Stomach (tissue), 9 donors: Measurements from ENCODE around the gene GPLD1. TPM values are rescaled to one million over a fixed set of nuclear protein-coding genes. Genes with fewer than 3 reads are reported as not detected.
"Not testable (repeated sequence)": the region's sequence is repeated elsewhere in the genome, so short reads cannot be mapped to it uniquely, and the experiment has no call there.

Source experiments
- DNase-seq, 2 donors: peaks; one replicate each; pipeline versions ENCODE4 v3.0.0 to v3.0.0-alpha.2; 2013 to 2019
- H3K27ac ChIP-seq, 5 donors: fragments of 200-600 bp in 4 of 5; sonication (generic) in 4 of 5; one replicate each; pipeline ENCODE4 v1.5.1; 2013 to 2019; ENCODE audit warnings: mild to moderate bottlenecking in 1 of 5, moderate library complexity in 1 of 5
- H3K27me3 ChIP-seq, 3 donors: fragments of 200-600 bp; sonication (generic); one replicate each; pipeline ENCODE4 v1.5.1; 2017 to 2019; ENCODE audit warnings: mixed run types in 1 of 3
- H3K36me3 ChIP-seq, 4 donors: fragments of 200-600 bp; sonication (generic); 1 replicate in 3 of 4; 2 replicates in 1 of 4; pipeline ENCODE4 v1.5.1; 2016 to 2019
- H3K4me1 ChIP-seq, 4 donors: fragments of 200-600 bp; sonication (generic); one replicate each; pipeline ENCODE4 v1.5.1; 2016 to 2019
- H3K4me3 ChIP-seq, 4 donors: fragments of 200-600 bp; sonication (generic) in 3 of 4; one replicate each; pipeline ENCODE4 v1.5.1; 2016 to 2019; ENCODE audit warnings: mild to moderate bottlenecking in 1 of 4
- H3K9me3 ChIP-seq, 4 donors: fragments of 200-600 bp; sonication (generic); one replicate each; pipeline ENCODE4 v1.5.1; 2016 to 2019
- EP300 ChIP-seq: sonication (generic); formaldehyde crosslinking; IDR thresholded peaks from one replicate; pipeline ENCODE4 v1.6.1; 2017; ENCODE audit warnings: antibody characterized with exemption
- POLR2A ChIP-seq, 4 donors: fragments of 450-650 bp; IDR thresholded peaks; one replicate each; pipeline ENCODE4 v1.6.1; 2016; ENCODE audit warnings: antibody characterized with exemption in 4 of 4, control low read depth in 2 of 4, mild to moderate bottlenecking in 1 of 4, moderate library complexity in 1 of 4
- POLR2AphosphoS5 ChIP-seq, 3 donors: sonication (generic); formaldehyde crosslinking; IDR thresholded peaks; one replicate each; pipeline ENCODE4 v1.6.1; 2016; ENCODE audit warnings: antibody characterized with exemption in 3 of 3
- WGBS, 5 donors: extraction: QIAGEN DNeasy Blood & Tissue Kit in 3 of 5; methylation state at CpG; one replicate each; pipeline versions ENCODE4 v1.1.5 to v1.1.7; 2013 to 2018; 5-methylcytosine and 5-hydroxymethylcytosine counted together
- intact Hi-C: fragments of 100-400 bp; cut with DNase I; formaldehyde crosslinking; loops from one replicate; pipeline ENCODE4 v1.15.1; 2023; ENCODE audit warnings: low total_unique reads
- polyA plus RNA-seq, 3 donors: library from polyadenylated mRNA; stranded (reverse); fragments of 200-250 nt; gene quantifications; one replicate each; pipeline ENCODE4 v1.2.3, GENCODE V29; 2013
- total RNA-seq, 5 donors: library from RNA; depleted of rRNA; stranded (reverse); fragments of >200 nt; gene quantifications; one replicate each; pipeline versions ENCODE4 v1.1.0 to v1.2.3, GENCODE V29; 2014 to 2016
- TF ChIP-seq, protein P1 (sequence below), 7 experiments: fragments of 450-650 bp in 4 of 7; fragments of 200-600 bp in 3 of 7; sonication (generic) in 3 of 7; IDR thresholded peaks; one replicate each; pipeline ENCODE4 v1.5.1; 2016 to 2019; ENCODE audit warnings: antibody characterized with exemption in 7 of 7, control low read depth in 2 of 7, mild to moderate bottlenecking in 1 of 7
- donor health status: healthy with polysubstance abuse.
- donor health status: Bipolar disorder and iron deficiency.
- donor health status: healthy.

The GPLD1 gene
- total and polyA plus RNA-seq, 8 donors, result 0.18 to 2.8 (median 0.44) TPM; not detected in 2

DNA sequence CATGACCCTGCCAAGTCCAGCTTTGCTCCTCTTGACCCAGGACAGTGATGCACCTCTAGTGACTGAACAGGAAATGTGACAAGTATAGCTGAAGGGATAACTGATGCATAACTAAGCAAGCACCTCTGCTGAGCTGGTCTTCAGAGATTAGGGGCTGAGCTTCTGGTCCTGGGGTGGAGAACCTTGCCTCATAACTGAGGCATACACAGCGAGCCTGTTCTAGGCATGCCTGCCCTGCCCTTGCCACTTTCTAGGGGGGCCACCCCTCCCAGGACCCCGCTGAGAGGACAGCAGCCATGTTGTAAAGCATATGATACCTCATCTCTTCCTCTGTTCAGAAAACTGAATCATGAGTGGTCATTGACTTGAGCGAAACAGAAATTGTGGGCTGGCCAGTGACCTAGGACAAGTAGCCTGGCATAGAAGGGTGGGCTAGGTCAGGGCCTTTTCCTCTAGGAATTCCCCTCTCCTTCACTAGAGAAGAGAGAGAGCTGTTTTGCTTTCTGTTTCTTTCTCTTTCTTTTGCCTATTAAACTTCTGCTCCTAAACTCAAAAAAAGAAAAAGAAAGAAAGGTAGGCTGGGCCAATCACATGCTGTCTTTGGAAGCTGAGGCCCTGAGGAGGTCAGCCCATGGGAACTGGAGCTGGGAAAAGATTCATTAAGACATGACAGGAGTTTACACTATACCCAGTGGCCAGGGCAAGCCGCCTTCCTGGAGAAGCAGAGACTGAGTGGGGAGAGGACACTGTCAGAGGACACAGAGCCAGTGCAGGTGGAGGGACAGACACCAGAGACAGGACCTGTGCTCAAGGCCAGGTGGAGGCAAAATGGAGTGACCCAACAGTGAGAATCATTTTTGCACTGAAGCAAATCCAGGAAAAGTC lies 28.5 kb upstream of the GPLD1 start:
- Histone ChIP-seq H3K9me3 (no peaks in the 10 kb centered on the region), H3K27me3 (no peaks in the 10 kb centered on the region), H3K27ac (no peak overlapping the region), H3K36me3 (peaks cover 3 to 57% (median 21%) of the 10 kb centered on the region in 4 donors), H3K4me3 (no peak overlapping the region), H3K4me1 (no peaks in the 10 kb centered on the region)
- intact Hi-C loops, result no loop called here
- no peak for DNase-seq
- 82 to 91% (median 88%) methylated on average over 4 of the region's 4 CpGs for WGBS, 5 donors
- TF ChIP-seq POLR2A (IDR thresholded peaks at IDR 0.05) (no peak), EP300 (no peak), POLR2AphosphoS5 (IDR thresholded peaks at IDR 0.05) (no peak)
- TF ChIP-seq, protein P1, sequence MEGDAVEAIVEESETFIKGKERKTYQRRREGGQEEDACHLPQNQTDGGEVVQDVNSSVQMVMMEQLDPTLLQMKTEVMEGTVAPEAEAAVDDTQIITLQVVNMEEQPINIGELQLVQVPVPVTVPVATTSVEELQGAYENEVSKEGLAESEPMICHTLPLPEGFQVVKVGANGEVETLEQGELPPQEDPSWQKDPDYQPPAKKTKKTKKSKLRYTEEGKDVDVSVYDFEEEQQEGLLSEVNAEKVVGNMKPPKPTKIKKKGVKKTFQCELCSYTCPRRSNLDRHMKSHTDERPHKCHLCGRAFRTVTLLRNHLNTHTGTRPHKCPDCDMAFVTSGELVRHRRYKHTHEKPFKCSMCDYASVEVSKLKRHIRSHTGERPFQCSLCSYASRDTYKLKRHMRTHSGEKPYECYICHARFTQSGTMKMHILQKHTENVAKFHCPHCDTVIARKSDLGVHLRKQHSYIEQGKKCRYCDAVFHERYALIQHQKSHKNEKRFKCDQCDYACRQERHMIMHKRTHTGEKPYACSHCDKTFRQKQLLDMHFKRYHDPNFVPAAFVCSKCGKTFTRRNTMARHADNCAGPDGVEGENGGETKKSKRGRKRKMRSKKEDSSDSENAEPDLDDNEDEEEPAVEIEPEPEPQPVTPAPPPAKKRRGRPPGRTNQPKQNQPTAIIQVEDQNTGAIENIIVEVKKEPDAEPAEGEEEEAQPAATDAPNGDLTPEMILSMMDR (IDR thresholded peaks at IDR 0.05), result no peak

DNA sequence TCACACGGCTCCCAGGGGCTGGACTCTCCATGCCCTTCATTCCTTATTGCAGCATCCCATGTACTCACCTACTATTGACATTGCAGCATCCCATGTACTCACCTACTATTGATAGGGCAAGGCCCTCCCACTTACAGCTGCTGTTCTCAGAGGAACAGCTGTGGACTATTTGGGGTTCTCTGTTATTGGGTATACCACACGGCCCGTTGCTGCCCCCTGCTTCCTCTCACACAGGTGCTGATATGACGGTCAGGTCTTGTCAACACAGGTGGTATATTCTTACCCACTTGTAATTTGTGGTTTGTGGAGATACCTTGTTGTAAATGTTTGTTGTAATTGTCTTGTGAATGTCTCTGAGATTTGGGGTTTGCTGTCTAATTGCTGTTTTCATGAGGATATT lies 24.2 kb upstream of the GPLD1 start:
- intact Hi-C loops, result no loop called here
- TF ChIP-seq POLR2AphosphoS5 (IDR thresholded peaks at IDR 0.05), result no peak
- no peak for TF ChIP-seq POLR2A (IDR thresholded peaks at IDR 0.05)
- no peak for TF ChIP-seq EP300
- TF ChIP-seq, protein P1 (IDR thresholded peaks at IDR 0.05), result no peak
- no peak for DNase-seq
- no peaks in the 10 kb centered on the region for H3K9me3 ChIP-seq
- 72 to 85% (median 80%) methylated on average over 4 of the region's 4 CpGs for WGBS, 5 donors
- no peak overlapping the region for H3K4me3 ChIP-seq
- no peaks in the 10 kb centered on the region for H3K4me1 ChIP-seq
- no peak overlapping the region for H3K27ac ChIP-seq
- peaks cover 3 to 70% (median 27%) of the 10 kb centered on the region in 4 donors for H3K36me3 ChIP-seq
- no peaks in the 10 kb centered on the region for H3K27me3 ChIP-seq

DNA sequence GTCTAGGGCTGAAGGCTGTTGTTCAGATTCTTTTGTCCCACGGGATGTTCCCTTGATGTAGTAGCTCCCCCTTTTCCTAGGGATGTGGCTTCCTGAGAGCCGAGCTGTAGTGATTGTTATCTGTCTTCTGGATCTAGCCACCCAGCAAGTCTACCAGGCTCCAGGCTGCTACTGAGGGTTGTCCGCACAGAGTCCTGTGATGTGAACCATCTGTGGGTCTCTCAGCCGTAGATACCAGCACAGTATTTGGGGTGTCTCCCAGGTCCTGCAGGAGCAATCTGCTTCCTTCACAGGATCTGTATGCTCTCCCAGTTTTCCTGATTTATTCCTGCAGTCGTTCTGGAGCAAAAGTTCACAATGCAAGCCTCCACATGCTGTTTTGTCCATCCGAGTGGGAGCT lies 22.6 kb upstream of the GPLD1 start:
- DNase-seq, H3K9me3 ChIP-seq, H3K27ac ChIP-seq, H3K27me3 ChIP-seq, intact Hi-C loops, H3K4me1 ChIP-seq, H3K4me3 ChIP-seq: not testable (repeated sequence)
- H3K36me3 ChIP-seq, result peaks cover 3 to 70% (median 28%) of the 10 kb centered on the region in 4 donors
- WGBS, 5 donors, result 64 to 79% (median 74%) methylated on average over 6 of the region's 6 CpGs

DNA sequence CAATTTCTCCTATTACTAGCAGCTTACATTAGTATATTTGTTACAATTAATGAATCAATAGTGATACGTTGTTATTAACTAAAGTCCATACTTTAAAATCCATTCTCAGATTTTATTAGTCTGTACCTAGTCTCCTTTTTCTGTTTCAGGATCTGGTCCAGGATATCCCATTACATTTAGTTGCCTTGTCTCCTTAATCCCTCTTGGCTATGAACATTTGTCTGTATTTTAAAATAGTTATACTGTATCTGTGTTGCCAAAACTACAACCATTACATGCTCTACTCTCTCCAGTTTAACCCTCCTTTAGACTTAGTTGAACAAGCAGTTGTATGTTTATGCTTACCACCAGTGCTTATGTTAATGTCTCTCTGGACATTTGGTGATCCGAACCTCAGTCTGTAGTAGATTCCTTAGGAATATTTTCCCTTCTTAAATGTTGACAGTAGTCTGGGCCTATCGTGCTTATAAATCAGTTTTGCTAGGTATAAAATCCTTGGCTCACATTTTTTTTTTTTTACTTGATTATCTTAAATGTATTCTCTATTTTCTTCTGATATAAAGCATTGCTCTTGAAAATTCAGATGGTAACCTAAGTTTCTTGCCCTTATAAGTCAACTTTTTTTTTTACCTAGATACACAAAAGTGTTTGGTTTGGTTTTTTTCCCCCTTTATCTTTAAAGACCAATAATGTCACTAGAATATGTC lies 17.6 kb upstream of the GPLD1 start:
- intact Hi-C loops, result no loop called here
- 95 to 97% (median 96%) methylated on average over 3 of the region's 3 CpGs for WGBS, 5 donors
- H3K4me1 ChIP-seq, result no peaks in the 10 kb centered on the region
- H3K27me3 ChIP-seq, result no peaks in the 10 kb centered on the region
- H3K4me3 ChIP-seq, result no peak overlapping the region
- no peaks in the 10 kb centered on the region for H3K9me3 ChIP-seq
- no peak for DNase-seq
- H3K36me3 ChIP-seq, result peaks cover 4 to 63% (median 34%) of the 10 kb centered on the region in 4 donors
- TF ChIP-seq POLR2A (IDR thresholded peaks at IDR 0.05) (no peak), POLR2AphosphoS5 (IDR thresholded peaks at IDR 0.05) (no peak), EP300 (no peak)
- TF ChIP-seq, protein P1 (IDR thresholded peaks at IDR 0.05), result no peak
- H3K27ac ChIP-seq, result no peak overlapping the region
